ENCODE measurements around the gene ZNF615.
"Not testable (repeated sequence)": the region's sequence is repeated elsewhere in the genome, so short reads cannot be mapped to it uniquely, and the experiment has no call there.

ZNF615 gene

GRCh38 chr19:51980116-51980736, 27.8 kb downstream of the ZNF615 start:
- no peak for DNase-seq

- DNase-seq, result no peak
Observed at GRCh38 chr19:51978882-51979281, 29.1 kb downstream of the ZNF615 start.

- no peak for DNase-seq
Observed at GRCh38 chr19:51977346-51977745, 30.7 kb downstream of the ZNF615 start.

GRCh38 chr19:51976852-51977251, 31.2 kb downstream of the ZNF615 start:
- DNase-seq, result no peak

- not testable (repeated sequence) for DNase-seq
Observed at GRCh38 chr19:51975787-51976186, 32.2 kb downstream of the ZNF615 start.

- DNase-seq, result peak; percentile 41
Observed at GRCh38 chr19:51971624-51972023, 36.4 kb downstream of the ZNF615 start.

GRCh38 chr19:51970718-51971117, 37.3 kb downstream of the ZNF615 start:
- no peak for DNase-seq

GRCh38 chr19:51965583-51965982, 42.4 kb downstream of the ZNF615 start:
- DNase-seq, result no peak

- DNase-seq, result not testable (repeated sequence)
Observed at GRCh38 chr19:51960621-51961233, 47.3 kb downstream of the ZNF615 start.

GRCh38 chr19:51959791-51960190, 48.2 kb downstream of the ZNF615 start:
- no peak for DNase-seq

- not testable (repeated sequence) for DNase-seq
Observed at GRCh38 chr19:51957846-51958245, 50.2 kb downstream of the ZNF615 start.

GRCh38 chr19:51948975-51949374, 59.0 kb downstream of the ZNF615 start:
- DNase-seq, result peak; percentile 15

GRCh38 chr19:51946602-51947001, 61.4 kb downstream of the ZNF615 start:
- DNase-seq, result no peak

- no peak for DNase-seq
Observed at GRCh38 chr19:51944798-51945552, 63.0 kb downstream of the ZNF615 start.

All from fibroblast of skin of right quadriceps (primary cell).